LNCaP clone FGC (cell line): ENCODE data around the gene PRPH.
"Not testable (repeated sequence)": the region's sequence is repeated elsewhere in the genome, so short reads cannot be mapped to it uniquely, and the experiment has no call there.

ENCODE experiments used
- DNase-seq: peaks from one replicate; pipeline ENCODE4 v3.0.0-alpha.2; 2011; ENCODE audit warnings: low read depth
- H3K4me3 ChIP-seq: 2 replicates; pipeline ENCODE4 v1.5.1; 2011; ENCODE audit warnings: mild to moderate bottlenecking, low read depth, low read length, control low read depth
- CTCF ChIP-seq: IDR thresholded peaks from 2 replicates; pipeline ENCODE4 v1.5.1; 2012; ENCODE audit warnings: mild to moderate bottlenecking; ENCODE audit not compliant: control insufficient read depth, insufficient read depth; ENCODE audit errors: extremely low read depth

PRPH gene

GRCh38 chr12:49309386-49309785 is 14.4 kb downstream of the PRPH start:
- H3K4me3 ChIP-seq, result no peak overlapping the region
- DNase-seq, result no peak
- no peak for TF ChIP-seq CTCF

- not testable (repeated sequence) for H3K4me3 ChIP-seq, DNase-seq
Measured at GRCh38 chr12:49310451-49311000, 15.6 kb downstream of the PRPH start.

GRCh38 chr12:49314811-49315210 is 19.9 kb downstream of the PRPH start:
- no peak for DNase-seq
- TF ChIP-seq CTCF, result no peak
- H3K4me3 ChIP-seq, result no peak overlapping the region

GRCh38 chr12:49317118-49317517 is 22.2 kb downstream of the PRPH start:
- H3K4me3 ChIP-seq, result not testable (repeated sequence)

GRCh38 chr12:49320411-49321103 is 25.6 kb downstream of the PRPH start:
- not testable (repeated sequence) for DNase-seq, H3K4me3 ChIP-seq

More at GRCh38 chr12:49317118-49317517, 22.2 kb downstream of the PRPH start:
- not testable (repeated sequence) for DNase-seq

GRCh38 chr12:49322367-49322707 is 27.4 kb downstream of the PRPH start:
- no peak for DNase-seq
- TF ChIP-seq CTCF, result no peak
- H3K4me3 ChIP-seq, result peak overlapping the region; percentile 98

- H3K4me3 ChIP-seq, result peak within 1 kb of the TSS; percentile 98
- no peak for TF ChIP-seq CTCF
- DNase-seq, result peak; percentile 96
Measured at GRCh38 chr12:49322708-49323523, 28.0 kb downstream of the PRPH start, which contains the start of gene TROAP. Gene TROAP (plus strand): TSS chr12:49323255. CDS start chr12:49323609, 354 bp downstream.

- no peak for TF ChIP-seq CTCF
- no peak for DNase-seq
- H3K4me3 ChIP-seq, result peak overlapping the region; percentile 98
Measured at GRCh38 chr12:49323524-49324097, 28.7 kb downstream of the PRPH start.
